ENCODE data around the gene GREB1.

GREB1 gene

DNA sequence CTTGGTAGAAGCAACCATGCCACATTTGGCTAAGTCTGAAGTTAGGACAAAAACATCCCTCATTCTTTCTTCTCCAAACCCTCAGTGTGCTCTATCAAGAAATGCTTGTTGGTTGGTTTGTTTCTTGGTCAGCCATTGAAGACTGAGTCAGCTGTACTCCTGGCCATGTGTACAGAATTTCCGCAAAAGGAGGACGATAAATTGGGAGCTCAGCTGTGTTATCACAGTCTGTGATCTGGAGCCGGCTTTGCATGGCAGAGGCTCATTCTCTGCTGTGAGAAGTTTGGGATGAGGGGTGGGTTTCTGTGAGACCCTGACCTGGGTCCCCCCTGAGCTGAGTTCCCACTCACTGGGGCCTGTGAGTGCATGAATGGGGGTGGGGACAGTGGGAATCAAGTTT is 41.6 kb upstream of the GREB1 start:
- ChIA-PET POLR2A (no interaction called here), CTCF (interaction anchor here (1.5 kb wide), 1 partner anchor 92 kb away, joined by 4 read pairs; no protein-coding TSS in a partner anchor)
- TF ChIP-seq SUZ12 (IDR thresholded peaks at IDR 0.05) (no peak), L3MBTL2 (conservative IDR thresholded peaks at IDR 0.05) (no peak), CTBP1 (IDR thresholded peaks at IDR 0.05; ENCODE audit: borderline replicate concordance) (no peak), ELF4 (IDR thresholded peaks at IDR 0.05) (no peak), BHLHE40 (IDR thresholded peaks at IDR 0.05; ENCODE audit: borderline replicate concordance) (no peak), TARDBP (IDR thresholded peaks at IDR 0.05) (no peak), LEF1 (IDR thresholded peaks at IDR 0.05; ENCODE audit: borderline replicate concordance) (no peak), ZNF384 (IDR thresholded peaks at IDR 0.05) (no peak), ARNT (IDR thresholded peaks at IDR 0.05) (no peak), FOXA1 (IDR thresholded peaks at IDR 0.05) (no peak), FOXK2 (IDR thresholded peaks at IDR 0.05) (no peak)
- no peak for DNase-seq (ENCODE audit: extremely low spot score)

DNA sequence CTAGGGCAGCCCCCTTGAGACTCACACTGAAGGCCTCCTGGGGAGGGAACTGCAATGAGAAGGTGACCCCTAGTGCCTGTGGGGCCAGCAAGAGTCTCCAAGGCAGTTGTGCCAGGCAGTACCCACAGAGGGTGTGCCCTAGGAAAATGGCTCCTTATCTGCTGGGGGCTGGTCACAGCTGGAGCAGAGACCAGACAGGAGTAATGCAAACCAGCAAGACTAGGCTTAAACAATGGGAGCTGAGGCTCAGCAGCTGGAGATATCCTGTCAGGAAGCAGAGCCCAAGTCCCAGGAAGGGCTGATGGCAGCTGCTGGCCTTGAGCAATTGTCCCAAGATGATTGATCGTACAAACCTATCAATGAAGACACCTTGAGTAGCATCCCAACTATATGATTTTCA is 41.1 kb upstream of the GREB1 start:
- POLR2A ChIA-PET: no interaction called here
- CTCF ChIA-PET: interaction anchor here (0.5 kb wide), 1 partner anchor 91 kb away, joined by 3 read pairs; no protein-coding TSS in a partner anchor
- TF ChIP-seq ARNT (IDR thresholded peaks at IDR 0.05): no peak
- no peak for DNase-seq (ENCODE audit: extremely low spot score)

DNA sequence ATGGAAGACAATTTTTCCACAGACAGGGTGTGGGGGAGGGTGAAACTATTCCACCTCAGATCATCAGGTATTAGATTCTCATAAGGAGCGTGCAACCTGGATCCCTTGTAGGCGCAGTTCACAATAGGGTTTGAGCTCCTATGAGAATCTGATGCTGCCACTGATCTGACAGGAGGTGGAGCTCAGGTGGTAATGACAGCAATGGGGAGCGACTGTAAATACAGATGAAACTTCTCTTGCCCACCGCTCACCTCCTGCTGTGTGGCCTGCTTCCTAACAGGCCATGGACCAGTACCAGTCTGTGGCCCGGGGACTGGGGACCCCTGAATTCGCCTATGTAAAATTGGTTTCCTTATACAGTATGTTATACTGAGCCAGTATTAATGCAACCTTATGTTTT is 40.6 kb upstream of the GREB1 start:
- ChIA-PET POLR2A (no interaction called here), CTCF (interaction anchor here (0.5 kb wide), 1 partner anchor 90 kb away, joined by 3 read pairs; no protein-coding TSS in a partner anchor)
- no peak for TF ChIP-seq CTBP1 (IDR thresholded peaks at IDR 0.05; ENCODE audit: borderline replicate concordance)
- no peak for TF ChIP-seq NFRKB (IDR thresholded peaks at IDR 0.05)
- TF ChIP-seq TARDBP (IDR thresholded peaks at IDR 0.05): no peak
- no peak for TF ChIP-seq ARNT (IDR thresholded peaks at IDR 0.05)
- no peak for TF ChIP-seq BHLHE40 (IDR thresholded peaks at IDR 0.05; ENCODE audit: borderline replicate concordance)
- TF ChIP-seq L3MBTL2 (conservative IDR thresholded peaks at IDR 0.05): no peak
- TF ChIP-seq FOXK2 (IDR thresholded peaks at IDR 0.05): no peak
- no peak for TF ChIP-seq LEF1 (IDR thresholded peaks at IDR 0.05; ENCODE audit: borderline replicate concordance)
- no peak for TF ChIP-seq ELF4 (IDR thresholded peaks at IDR 0.05)
- TF ChIP-seq FOXM1 (IDR thresholded peaks at IDR 0.05; ENCODE audit: borderline replicate concordance): no peak
- no peak for TF ChIP-seq SP1 (IDR thresholded peaks at IDR 0.05)
- TF ChIP-seq, protein P1, sequence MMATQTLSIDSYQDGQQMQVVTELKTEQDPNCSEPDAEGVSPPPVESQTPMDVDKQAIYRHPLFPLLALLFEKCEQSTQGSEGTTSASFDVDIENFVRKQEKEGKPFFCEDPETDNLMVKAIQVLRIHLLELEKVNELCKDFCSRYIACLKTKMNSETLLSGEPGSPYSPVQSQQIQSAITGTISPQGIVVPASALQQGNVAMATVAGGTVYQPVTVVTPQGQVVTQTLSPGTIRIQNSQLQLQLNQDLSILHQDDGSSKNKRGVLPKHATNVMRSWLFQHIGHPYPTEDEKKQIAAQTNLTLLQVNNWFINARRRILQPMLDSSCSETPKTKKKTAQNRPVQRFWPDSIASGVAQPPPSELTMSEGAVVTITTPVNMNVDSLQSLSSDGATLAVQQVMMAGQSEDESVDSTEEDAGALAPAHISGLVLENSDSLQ (IDR thresholded peaks at IDR 0.05): no peak
- TF ChIP-seq SUZ12 (IDR thresholded peaks at IDR 0.05): no peak
- no peak for TF ChIP-seq HDGF (IDR thresholded peaks at IDR 0.05; ENCODE audit: borderline replicate concordance)
- TF ChIP-seq FOXA1 (IDR thresholded peaks at IDR 0.05): no peak
- no peak for DNase-seq (ENCODE audit: extremely low spot score)

DNA sequence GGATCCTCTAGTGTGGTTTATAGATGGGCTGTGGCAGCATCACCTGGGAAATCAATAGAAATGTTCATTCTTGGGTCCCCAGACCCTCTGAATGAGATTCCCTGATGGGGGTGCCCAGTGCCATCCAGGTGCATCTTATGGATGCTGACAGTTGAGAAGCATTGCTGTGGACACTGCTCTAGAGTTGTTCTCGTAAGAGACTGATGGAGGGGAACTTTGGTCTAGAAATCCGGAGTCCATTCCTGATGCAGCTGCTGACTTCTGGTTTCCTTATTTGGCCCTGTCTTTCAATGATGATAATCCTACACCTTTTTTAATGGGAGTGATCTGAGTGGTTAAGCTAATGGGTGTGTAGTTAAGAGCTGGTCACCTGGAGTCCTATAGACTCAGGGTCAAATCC is 39.5 kb upstream of the GREB1 start:
- CTCF ChIA-PET: no interaction called here

DNA sequence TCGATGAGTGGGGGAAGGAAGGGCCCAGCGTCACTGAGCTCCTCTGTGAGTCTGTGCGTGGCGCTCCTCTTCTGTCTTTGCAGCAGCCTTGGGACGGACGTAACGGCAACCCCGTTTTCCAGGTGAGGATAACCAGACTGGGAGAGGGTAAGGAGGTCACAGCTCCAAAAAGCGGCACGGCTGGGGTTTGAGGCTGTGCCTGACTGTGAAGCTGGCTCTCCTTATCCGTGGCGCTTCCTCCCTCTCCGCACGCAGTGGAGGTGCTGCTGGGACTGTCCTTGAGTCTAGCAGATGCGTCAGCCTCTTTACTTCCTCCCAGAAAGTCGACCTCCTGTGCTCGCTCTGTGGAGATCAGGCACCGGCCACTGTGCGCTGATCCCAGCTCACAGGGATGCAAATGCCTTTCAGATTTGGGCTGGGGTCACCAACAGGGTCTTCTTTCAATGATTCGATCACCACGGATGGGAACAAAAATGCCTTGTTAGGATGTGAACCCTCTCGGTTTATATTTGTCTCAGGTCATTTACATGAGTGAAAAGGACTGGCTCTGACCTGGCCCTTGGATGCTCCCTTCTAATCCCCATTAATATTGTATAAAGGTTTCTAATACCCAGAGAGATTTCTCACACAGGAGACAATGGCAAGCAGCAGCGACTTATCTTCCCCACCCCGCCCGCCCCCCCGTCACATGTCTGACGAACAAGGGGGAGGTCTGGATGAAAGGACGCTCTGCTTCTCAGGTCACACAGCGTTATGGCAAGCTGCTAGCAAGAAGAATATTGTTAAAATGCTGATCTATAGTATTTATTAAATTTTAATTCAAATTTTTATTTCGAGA is 37.8 kb upstream of the GREB1 start:
- POLR2A ChIA-PET: no interaction called here
- CTCF ChIA-PET: no interaction called here
- no peak for DNase-seq (ENCODE audit: extremely low spot score)

More for the DNA sequence above, 39.5 kb upstream of the GREB1 start:
- no peak for DNase-seq (ENCODE audit: extremely low spot score)
- no peak for TF ChIP-seq FOXA1 (IDR thresholded peaks at IDR 0.05)
- TF ChIP-seq BHLHE40 (IDR thresholded peaks at IDR 0.05; ENCODE audit: borderline replicate concordance): no peak
- TF ChIP-seq SUZ12 (IDR thresholded peaks at IDR 0.05): no peak
- TF ChIP-seq LEF1 (IDR thresholded peaks at IDR 0.05; ENCODE audit: borderline replicate concordance): no peak
- no peak for TF ChIP-seq ARNT (IDR thresholded peaks at IDR 0.05)
- TF ChIP-seq FOXM1 (IDR thresholded peaks at IDR 0.05; ENCODE audit: borderline replicate concordance): no peak
- TF ChIP-seq, protein P1 (IDR thresholded peaks at IDR 0.05): no peak
- no peak for TF ChIP-seq FOXK2 (IDR thresholded peaks at IDR 0.05)
- TF ChIP-seq HDGF (IDR thresholded peaks at IDR 0.05; ENCODE audit: borderline replicate concordance): no peak
- TF ChIP-seq L3MBTL2 (conservative IDR thresholded peaks at IDR 0.05): no peak
- no peak for TF ChIP-seq NFRKB (IDR thresholded peaks at IDR 0.05)
- POLR2A ChIA-PET: no interaction called here

DNA sequence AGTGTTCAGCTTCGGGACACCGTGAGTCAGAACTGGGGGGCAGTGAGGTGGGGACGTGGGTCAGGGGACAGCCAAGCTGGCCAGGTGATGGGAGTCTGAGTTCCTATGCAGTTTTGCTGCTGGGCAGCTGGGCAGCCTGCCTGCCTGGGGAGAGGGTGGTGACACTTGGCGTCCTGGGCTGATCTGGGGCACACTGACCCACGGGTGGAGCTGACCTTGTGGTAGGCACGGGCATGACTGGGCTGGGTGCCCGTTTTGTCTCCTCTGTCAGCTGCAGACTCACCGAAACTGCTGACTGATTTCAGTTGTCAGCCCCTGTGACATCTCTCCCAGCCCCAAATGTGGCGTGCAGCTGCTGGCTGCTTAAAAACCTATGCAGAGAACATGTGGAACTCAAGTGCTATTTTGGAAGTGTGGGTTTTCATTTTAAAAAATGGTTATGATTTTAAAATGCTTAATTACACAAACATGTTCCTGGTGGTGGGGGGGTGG is 35.3 kb upstream of the GREB1 start:
- CTCF ChIA-PET: no interaction called here
- no peak for DNase-seq (ENCODE audit: extremely low spot score)
- TF ChIP-seq LEF1 (IDR thresholded peaks at IDR 0.05; ENCODE audit: borderline replicate concordance) (no peak), ELF4 (IDR thresholded peaks at IDR 0.05) (no peak), HDGF (IDR thresholded peaks at IDR 0.05; ENCODE audit: borderline replicate concordance) (no peak), ZNF384 (IDR thresholded peaks at IDR 0.05) (no peak), L3MBTL2 (conservative IDR thresholded peaks at IDR 0.05) (no peak), BHLHE40 (IDR thresholded peaks at IDR 0.05; ENCODE audit: borderline replicate concordance) (no peak), CTBP1 (IDR thresholded peaks at IDR 0.05; ENCODE audit: borderline replicate concordance) (no peak), SUZ12 (IDR thresholded peaks at IDR 0.05) (no peak), FOXK2 (IDR thresholded peaks at IDR 0.05) (no peak), ARNT (IDR thresholded peaks at IDR 0.05) (no peak), FOXM1 (IDR thresholded peaks at IDR 0.05; ENCODE audit: borderline replicate concordance) (no peak), SP1 (IDR thresholded peaks at IDR 0.05) (no peak), NFRKB (IDR thresholded peaks at IDR 0.05) (no peak)
- POLR2A ChIA-PET: no interaction called here

More for the DNA sequence above, 37.8 kb upstream of the GREB1 start:
- no peak for TF ChIP-seq ARNT (IDR thresholded peaks at IDR 0.05)
- TF ChIP-seq ZNF384 (IDR thresholded peaks at IDR 0.05): no peak
- TF ChIP-seq FOXM1 (IDR thresholded peaks at IDR 0.05; ENCODE audit: borderline replicate concordance): no peak

All from HEK293T (cell line).